ENCODE data around the gene ATF7. TPM values are rescaled to one million over a fixed set of nuclear protein-coding genes. Genes with fewer than 3 reads are reported as not detected.

Gene ATF7
- total and polyA plus RNA-seq, 2 of the 4 experiments (the other 2 are of a cell fraction): 7.0 to 16.3 TPM

GRCh38 chr12:53560351-53560750, 65.8 kb downstream of the ATF7 start:
- no peak overlapping the region for H2AFZ ChIP-seq (replicated peaks; ENCODE audit: low read length, poor library complexity)
- no peaks in the 10 kb centered on the region for H3K36me3 ChIP-seq (ENCODE audit: control insufficient read depth, insufficient read depth, low read length)
- dilution Hi-C loops (cut with HindIII; ENCODE audit: low sequenced_read_pairs, unreplicated experiment): no loop called here
- no peak overlapping the region for H2BK15ac ChIP-seq (ENCODE audit: low read depth, low read length)
- H4K91ac ChIP-seq (ENCODE audit: insufficient read depth, low read depth, low read length): no peak overlapping the region
- no peak for TF ChIP-seq RAD21 (IDR thresholded peaks at IDR 0.05; ENCODE audit: low read length)
- no peak for TF ChIP-seq MAFK (IDR thresholded peaks at IDR 0.05; ENCODE audit: low read depth, low read length)
- no peak for TF ChIP-seq MAZ (IDR thresholded peaks at IDR 0.05; ENCODE audit: borderline replicate concordance, low read depth, low read length)
- TF ChIP-seq, protein P1, sequence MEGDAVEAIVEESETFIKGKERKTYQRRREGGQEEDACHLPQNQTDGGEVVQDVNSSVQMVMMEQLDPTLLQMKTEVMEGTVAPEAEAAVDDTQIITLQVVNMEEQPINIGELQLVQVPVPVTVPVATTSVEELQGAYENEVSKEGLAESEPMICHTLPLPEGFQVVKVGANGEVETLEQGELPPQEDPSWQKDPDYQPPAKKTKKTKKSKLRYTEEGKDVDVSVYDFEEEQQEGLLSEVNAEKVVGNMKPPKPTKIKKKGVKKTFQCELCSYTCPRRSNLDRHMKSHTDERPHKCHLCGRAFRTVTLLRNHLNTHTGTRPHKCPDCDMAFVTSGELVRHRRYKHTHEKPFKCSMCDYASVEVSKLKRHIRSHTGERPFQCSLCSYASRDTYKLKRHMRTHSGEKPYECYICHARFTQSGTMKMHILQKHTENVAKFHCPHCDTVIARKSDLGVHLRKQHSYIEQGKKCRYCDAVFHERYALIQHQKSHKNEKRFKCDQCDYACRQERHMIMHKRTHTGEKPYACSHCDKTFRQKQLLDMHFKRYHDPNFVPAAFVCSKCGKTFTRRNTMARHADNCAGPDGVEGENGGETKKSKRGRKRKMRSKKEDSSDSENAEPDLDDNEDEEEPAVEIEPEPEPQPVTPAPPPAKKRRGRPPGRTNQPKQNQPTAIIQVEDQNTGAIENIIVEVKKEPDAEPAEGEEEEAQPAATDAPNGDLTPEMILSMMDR (conservative IDR thresholded peaks at IDR 0.05; ENCODE audit: low read depth, low read length): no peak
- TF ChIP-seq FOS (IDR thresholded peaks at IDR 0.05; ENCODE audit: low read depth, low read length): no peak
- TF ChIP-seq NFE2L2 (IDR thresholded peaks at IDR 0.05; ENCODE audit: low read depth, low read length): no peak
- TF ChIP-seq, protein P2, sequence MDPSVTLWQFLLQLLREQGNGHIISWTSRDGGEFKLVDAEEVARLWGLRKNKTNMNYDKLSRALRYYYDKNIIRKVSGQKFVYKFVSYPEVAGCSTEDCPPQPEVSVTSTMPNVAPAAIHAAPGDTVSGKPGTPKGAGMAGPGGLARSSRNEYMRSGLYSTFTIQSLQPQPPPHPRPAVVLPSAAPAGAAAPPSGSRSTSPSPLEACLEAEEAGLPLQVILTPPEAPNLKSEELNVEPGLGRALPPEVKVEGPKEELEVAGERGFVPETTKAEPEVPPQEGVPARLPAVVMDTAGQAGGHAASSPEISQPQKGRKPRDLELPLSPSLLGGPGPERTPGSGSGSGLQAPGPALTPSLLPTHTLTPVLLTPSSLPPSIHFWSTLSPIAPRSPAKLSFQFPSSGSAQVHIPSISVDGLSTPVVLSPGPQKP (IDR thresholded peaks at IDR 0.05; ENCODE audit: borderline replicate concordance, low read depth, low read length): no peak
- no peak for TF ChIP-seq CEBPB (IDR thresholded peaks at IDR 0.05; ENCODE audit: low read depth, low read length)
- no peak for TF ChIP-seq POLR2A (IDR thresholded peaks at IDR 0.05; ENCODE audit: low read depth, low read length)
- TF ChIP-seq MXI1 (IDR thresholded peaks at IDR 0.05; ENCODE audit: borderline replicate concordance, low read depth, low read length): no peak
- TF ChIP-seq USF2 (IDR thresholded peaks at IDR 0.05; ENCODE audit: low read depth, low read length): no peak
- no peak for TF ChIP-seq RFX5 (IDR thresholded peaks at IDR 0.05; ENCODE audit: low read depth, low read length)
- TF ChIP-seq RCOR1 (IDR thresholded peaks at IDR 0.05; ENCODE audit: insufficient replicate concordance, low read length): no peak
- TF ChIP-seq BHLHE40 (IDR thresholded peaks at IDR 0.05; ENCODE audit: low read depth, low read length): no peak
- no peak for TF ChIP-seq SMC3 (IDR thresholded peaks at IDR 0.05; ENCODE audit: low read depth, low read length)
- TF ChIP-seq CHD1 (IDR thresholded peaks at IDR 0.05; ENCODE audit: low read depth, low read length): no peak
- H4K20me1 ChIP-seq (ENCODE audit: insufficient read depth, low read length): peaks cover 62% of the 10 kb centered on the region; the same call in 1 of the 2 replicates
- H3K9me3 ChIP-seq (ENCODE audit: control insufficient read depth, insufficient read depth, low read length): no peaks in the 10 kb centered on the region
- POLR2A ChIA-PET (ENCODE audit: unreplicated experiment): no interaction called here
- H4K8ac ChIP-seq (ENCODE audit: low read depth in 2 of 2, low read length in 2 of 2): no peak overlapping the region
- H3K4me1 ChIP-seq (ENCODE audit: control insufficient read depth, insufficient read depth, low read length): peaks cover 6% of the 10 kb centered on the region; the same call in 1 of the 2 replicates
- H3K9me1 ChIP-seq (ENCODE audit: insufficient read depth, low read length): peaks cover 2% of the 10 kb centered on the region; the same call in 1 of the 2 replicates
- H3K56ac ChIP-seq (ENCODE audit: extremely low read depth, insufficient read depth, low read length): no peak overlapping the region
- CTCF ChIA-PET: no interaction called here
- in situ Hi-C loops (cut with MboI; ENCODE audit: low sequenced_read_pairs): no loop called here
- no peak overlapping the region for H2BK20ac ChIP-seq (ENCODE audit: low read depth, low read length)
- H3K23ac ChIP-seq (ENCODE audit: low read depth, low read length): no peak overlapping the region
- H2AK9ac ChIP-seq (replicated peaks; ENCODE audit: low read depth, low read length, poor library complexity): no peak overlapping the region
- no peak overlapping the region for H3K18ac ChIP-seq (ENCODE audit: low read depth, low read length)
- intact Hi-C loops (cut with micrococcal nuclease): no loop called here
- BruUV-seq (replicated peaks): no TSS peak
- no peak overlapping the region for H3K4me3 ChIP-seq (ENCODE audit: insufficient read depth, low read depth, low read length)
- H2AK5ac ChIP-seq (ENCODE audit: low read depth, low read length): no peak overlapping the region
- H3K79me1 ChIP-seq (ENCODE audit: low read depth in 1 of 2, low read length in 2 of 2): peaks cover 8 to 22% of the 10 kb centered on the region in 2 experiments
- no peak overlapping the region for H3K4ac ChIP-seq (ENCODE audit: low read depth, low read length)
- H4K5ac ChIP-seq (ENCODE audit: low read depth, low read length): no peak overlapping the region
- peak; percentile 66 for DNase-seq
- H2BK5ac ChIP-seq (ENCODE audit: low read depth, low read length, poor library complexity, severe bottlenecking): no peak overlapping the region
- 83% methylated on average over 1 of the region's 6 CpGs; no CpG with 5 or more reads in 1 of the 2 experiments for WGBS, 2 experiments (ENCODE audit: extremely low coverage in 2 of 2, insufficient read length in 1 of 2)
- no peaks in the 10 kb centered on the region for H3K27me3 ChIP-seq (ENCODE audit: control insufficient read depth, insufficient read depth, low read length)
- no peak overlapping the region for H3K9ac ChIP-seq (ENCODE audit: low read depth, low read length)
- no peak overlapping the region for H3K14ac ChIP-seq (replicated peaks; ENCODE audit: low read depth, low read length)
- ATAC-seq (ENCODE audit: low read depth): 0 out of 2 replicates have a peak, but pooled peaks have one; percentile 10
- no peak overlapping the region for H2BK120ac ChIP-seq (ENCODE audit: low read depth, low read length)
- H3K4me2 ChIP-seq (ENCODE audit: low read depth, low read length): no peak overlapping the region
- no peak overlapping the region for H3K27ac ChIP-seq (ENCODE audit: insufficient read depth, low read length)

All from IMR-90 (cell line).